GM12875 (cell line): ENCODE measurements around the gene CALML5.

Source experiments
- H3K4me3 ChIP-seq: one replicate; pipeline ENCODE4 v1.5.1; 2011; ENCODE audit warnings: low read depth, low read length, control low read depth
- TF ChIP-seq, protein P1 (sequence below): IDR thresholded peaks from 2 replicates; pipeline ENCODE4 v1.5.1; 2011; ENCODE audit warnings: low read depth, mild to moderate bottlenecking, control low read depth, inconsistent platforms, low read length, moderate library complexity, borderline replicate concordance; ENCODE audit not compliant: insufficient read depth

The CALML5 gene

DNA sequence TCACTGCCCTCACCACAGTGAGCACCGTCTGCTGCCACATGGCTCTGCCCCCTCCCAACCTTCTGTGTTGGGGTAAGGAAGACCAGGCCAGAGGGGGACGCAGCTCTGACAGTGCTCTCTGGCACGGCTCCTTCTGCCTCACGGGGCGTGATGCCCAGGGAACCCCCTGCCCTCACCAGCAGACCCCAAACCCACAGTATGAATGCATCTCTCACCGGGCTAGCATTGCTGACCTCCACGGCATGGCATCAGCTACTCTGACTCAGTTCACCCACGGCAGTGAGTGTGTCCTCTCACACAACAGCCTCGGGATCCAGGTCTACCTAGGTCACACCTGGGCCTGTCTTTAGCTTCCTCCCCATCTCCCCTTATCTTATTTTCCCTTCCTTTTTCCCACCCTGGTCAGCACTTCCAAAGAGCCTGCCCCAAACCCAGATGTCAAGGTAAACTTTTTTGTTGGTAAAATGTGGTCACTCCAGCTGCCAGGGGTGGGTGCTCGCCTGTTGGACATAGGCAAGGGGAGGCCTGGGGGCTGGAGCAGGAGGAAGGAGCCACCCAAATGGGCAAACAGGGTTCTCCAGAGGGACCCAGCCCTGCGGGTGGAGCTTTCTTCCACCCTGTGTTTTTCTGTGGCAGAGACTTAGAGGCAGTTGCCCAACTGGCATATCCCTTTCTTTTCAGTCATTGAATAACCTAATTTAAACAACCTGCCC, 29.8 kb upstream of the CALML5 start:
- TF ChIP-seq, protein P1, sequence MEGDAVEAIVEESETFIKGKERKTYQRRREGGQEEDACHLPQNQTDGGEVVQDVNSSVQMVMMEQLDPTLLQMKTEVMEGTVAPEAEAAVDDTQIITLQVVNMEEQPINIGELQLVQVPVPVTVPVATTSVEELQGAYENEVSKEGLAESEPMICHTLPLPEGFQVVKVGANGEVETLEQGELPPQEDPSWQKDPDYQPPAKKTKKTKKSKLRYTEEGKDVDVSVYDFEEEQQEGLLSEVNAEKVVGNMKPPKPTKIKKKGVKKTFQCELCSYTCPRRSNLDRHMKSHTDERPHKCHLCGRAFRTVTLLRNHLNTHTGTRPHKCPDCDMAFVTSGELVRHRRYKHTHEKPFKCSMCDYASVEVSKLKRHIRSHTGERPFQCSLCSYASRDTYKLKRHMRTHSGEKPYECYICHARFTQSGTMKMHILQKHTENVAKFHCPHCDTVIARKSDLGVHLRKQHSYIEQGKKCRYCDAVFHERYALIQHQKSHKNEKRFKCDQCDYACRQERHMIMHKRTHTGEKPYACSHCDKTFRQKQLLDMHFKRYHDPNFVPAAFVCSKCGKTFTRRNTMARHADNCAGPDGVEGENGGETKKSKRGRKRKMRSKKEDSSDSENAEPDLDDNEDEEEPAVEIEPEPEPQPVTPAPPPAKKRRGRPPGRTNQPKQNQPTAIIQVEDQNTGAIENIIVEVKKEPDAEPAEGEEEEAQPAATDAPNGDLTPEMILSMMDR, result no peak
- no peak overlapping the region for H3K4me3 ChIP-seq

DNA sequence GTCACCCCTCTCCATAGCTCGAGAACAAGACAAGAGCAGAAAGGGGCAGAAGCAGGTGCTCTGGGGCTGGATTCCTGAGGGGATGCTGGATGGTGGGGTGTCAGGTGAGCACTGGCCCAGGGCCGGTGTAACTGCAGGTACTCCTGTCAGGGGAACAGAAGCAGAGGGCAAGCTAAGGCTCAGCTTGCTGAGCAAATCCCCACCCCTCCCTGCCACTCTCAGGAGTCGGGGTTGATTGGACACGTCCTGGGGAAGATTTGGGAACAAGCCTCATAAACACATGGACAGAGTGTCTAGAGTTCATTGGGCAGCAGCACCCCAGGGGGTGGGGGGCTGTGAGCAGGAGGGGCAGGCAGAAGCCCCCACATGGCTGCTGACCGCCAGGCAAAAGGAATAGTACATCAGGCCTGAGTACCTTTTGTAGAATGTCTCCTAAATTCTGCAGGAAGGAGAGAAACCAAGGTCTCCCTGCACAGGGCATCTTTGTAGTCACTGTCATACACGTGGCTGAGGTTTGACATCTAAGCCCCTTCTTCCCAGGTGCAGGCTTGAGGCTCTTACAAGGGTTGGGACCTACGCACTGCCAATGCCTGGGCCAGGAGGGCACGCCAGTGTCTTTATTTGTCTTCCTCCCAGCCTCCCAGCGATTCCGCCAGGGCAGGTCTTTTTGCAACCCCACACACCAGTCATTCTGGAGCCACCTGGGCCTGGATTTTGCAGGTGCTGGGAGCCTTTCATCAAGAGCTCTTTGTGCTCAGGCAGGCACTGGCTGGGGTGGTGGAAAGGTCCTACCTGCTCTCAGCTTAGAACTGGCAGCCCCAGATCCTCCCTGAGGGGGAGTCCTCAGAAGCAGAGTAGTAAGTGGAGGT, 28.2 kb upstream of the CALML5 start:
- no peak overlapping the region for H3K4me3 ChIP-seq
- TF ChIP-seq, protein P1, result no peak

DNA sequence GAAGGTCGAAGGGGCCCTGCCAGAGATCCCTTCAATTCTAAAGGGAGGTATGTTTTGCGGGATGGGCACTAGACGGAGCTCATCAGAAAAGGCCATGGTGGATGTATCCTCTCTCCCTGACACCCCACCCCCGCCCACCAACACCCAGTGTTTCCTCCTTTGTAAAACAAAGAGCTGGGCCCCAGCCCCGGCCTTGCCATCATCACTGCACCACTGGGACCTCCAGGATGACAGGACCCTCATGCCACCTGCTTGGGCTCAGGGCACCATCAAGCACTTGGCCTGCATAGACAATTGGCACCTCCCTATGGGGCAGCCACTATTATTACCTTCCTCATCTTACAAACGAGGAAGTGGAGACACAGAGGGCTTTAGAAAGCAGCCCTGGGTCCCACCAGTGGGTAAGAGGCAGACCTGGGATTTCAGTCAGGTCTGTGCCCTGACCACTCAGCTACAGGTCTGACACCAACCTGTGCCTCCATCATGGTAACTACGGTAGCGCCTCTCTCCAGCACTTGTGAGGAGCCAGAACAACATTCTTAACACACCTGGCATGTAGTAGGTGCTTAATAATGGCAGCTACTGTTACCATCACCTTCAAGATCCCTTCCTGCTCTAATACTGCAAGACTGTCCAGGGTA, 27.4 kb upstream of the CALML5 start:
- TF ChIP-seq, protein P1, result no peak
- no peak overlapping the region for H3K4me3 ChIP-seq

DNA sequence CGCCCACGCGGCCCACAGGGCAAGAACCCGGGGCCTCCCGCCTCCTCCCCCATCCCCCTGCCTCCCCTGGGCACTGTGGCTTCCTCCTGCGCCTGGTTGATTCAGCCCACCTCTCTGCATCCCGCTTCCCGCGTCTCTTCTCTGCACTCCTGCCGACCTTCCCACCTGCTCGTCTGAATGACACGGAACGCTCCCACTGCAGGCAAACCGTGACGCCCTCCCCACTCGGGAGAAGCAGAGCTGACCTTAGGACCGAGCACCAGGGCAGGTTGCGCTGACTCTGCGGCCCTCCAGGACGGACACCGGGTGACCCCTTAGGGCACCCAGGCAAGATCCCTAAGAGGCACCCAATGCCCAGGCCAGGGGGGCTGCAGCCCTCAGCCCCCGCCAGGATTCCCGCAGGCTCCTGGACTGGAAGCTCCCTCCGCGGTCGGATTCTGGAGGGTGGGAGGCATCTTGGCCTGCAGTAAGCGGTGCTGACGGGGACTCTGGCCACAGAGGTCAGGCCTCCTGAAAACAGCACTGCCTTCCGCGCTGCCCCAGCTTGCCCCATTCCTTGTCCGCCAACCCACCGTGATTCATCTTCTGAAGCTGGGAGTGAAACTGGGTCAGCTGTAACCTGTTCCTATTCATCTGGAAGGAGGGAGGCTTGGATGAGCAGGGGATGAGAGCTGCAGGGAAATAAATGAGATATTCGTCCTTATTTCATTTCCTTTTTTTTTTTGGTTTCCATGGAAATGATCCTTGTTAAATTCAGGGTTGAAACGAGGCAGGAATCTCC, 26.4 kb upstream of the CALML5 start:
- no peak overlapping the region for H3K4me3 ChIP-seq
- TF ChIP-seq, protein P1, result no peak

DNA sequence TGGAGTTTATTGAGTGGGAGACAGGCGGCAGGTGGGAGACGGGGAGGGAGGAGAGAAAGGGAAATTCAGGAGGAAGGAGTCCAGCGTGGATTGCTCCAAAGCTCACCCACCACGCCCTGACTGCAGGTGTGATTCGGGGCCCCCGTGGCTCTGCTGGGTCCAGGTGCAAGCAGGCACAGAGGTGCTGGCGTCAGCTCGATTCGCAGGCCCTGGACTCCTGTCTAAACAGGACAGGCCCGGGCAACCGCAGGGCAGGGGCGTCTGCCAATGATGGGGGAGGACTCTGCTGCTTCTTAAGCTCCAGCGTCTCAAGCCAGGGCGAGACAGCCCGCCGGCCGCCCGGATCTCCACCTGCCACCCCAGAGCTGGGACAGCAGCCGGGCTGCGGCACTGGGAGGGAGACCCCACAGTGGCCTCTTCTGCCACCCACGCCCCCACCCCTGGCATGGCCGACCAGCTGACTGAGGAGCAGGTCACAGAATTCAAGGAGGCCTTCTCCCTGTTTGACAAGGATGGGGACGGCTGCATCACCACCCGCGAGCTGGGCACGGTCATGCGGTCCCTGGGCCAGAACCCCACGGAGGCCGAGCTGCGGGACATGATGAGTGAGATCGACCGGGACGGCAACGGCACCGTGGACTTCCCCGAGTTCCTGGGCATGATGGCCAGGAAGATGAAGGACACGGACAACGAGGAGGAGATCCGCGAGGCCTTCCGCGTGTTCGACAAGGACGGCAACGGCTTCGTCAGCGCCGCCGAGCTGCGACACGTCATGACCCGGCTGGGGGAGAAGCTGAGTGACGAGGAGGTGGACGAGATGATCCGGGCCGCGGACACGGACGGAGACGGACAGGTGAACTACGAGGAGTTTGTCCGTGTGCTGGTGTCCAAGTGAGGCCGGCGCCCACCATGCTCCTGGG, 25.5 kb upstream of the CALML5 start, which contains the start of gene CALML3:
Gene CALML3, plus strand, starts transcription at position 321 of the 920 bp plus-strand sequence. Its CDS starts 125 bp downstream, at position 446.
- H3K4me3 ChIP-seq, result no peak within 1 kb of the TSS
- TF ChIP-seq, protein P1, result no peak
